NCI-H460 (cell line): Measurements from ENCODE around the gene FBXO34. TPM values are rescaled to one million over a fixed set of nuclear protein-coding genes. Genes with fewer than 3 reads are reported as not detected.

Experiments used
- small RNA-seq, 2 experiments: library from RNA; depleted of rRNA; stranded (forward); fragments of <200 nt; gene quantifications; one replicate each; pipeline ENCODE3, GENCODE V24; 2014
- total RNA-seq: library from RNA; depleted of rRNA; stranded (reverse); fragments of >200 nt; shearing (Covaris generic); gene quantifications from 2 replicates; pipeline ENCODE4 v1.2.3, GENCODE V29; 2014; rRNA removed

The FBXO34 gene
- total RNA-seq, 1 experiment from 2014 or later: 21.4 TPM

Small RNA genes within 50 kb of the gene (small RNA-seq; reads per million reads assigned to genes)
- 0 reads per million in 2 experiments for gene AL356801.1

Other genes starting within 250 kb of the FBXO34 start
- gene WDHD1, start 244.3 kb upstream of the FBXO34 start, total RNA-seq: 13.6 and 14.3 TPM in 2 replicates
- gene SOCS4, start 244.2 kb upstream of the FBXO34 start, total RNA-seq: 29.6 and 31.4 TPM in 2 replicates
- gene MAPK1IP1L, start 219.8 kb upstream of the FBXO34 start, total RNA-seq: 129 and 131 TPM in 2 replicates
- gene LGALS3, start 142.2 kb upstream of the FBXO34 start, total RNA-seq: 1,075 and 1,155 TPM in 2 replicates
- 55.2 and 55.6 TPM in 2 replicates for gene DLGAP5, start 79.8 kb upstream of the FBXO34 start, total RNA-seq
- 11.3 and 13.1 TPM in 2 replicates for gene ATG14, start 140.4 kb downstream of the FBXO34 start, total RNA-seq
- gene TBPL2, start 169.2 kb downstream of the FBXO34 start, total RNA-seq: not detected in 2 replicates